Omental fat pad (tissue), 4 donors: ENCODE results near the gene NDUFA11. TPM values are rescaled to one million over a fixed set of nuclear protein-coding genes. Genes with fewer than 3 reads are reported as not detected.

Source experiments
- ATAC-seq: fragments of 150-250 bp; one replicate; pipeline ENCODE4 v1.9.1; 2016; ENCODE audit warnings: mild to moderate bottlenecking, moderate library complexity; ENCODE audit not compliant: low FRiP score
- DNase-seq: peaks from one replicate; pipeline ENCODE4 v3.0.0-alpha.2; 2019; ENCODE audit warnings: low spot score
- total RNA-seq, 4 donors: library from RNA; depleted of rRNA; stranded (reverse); fragments of >200 nt; gene quantifications; one replicate each; pipeline ENCODE4 v1.1.0, GENCODE V29; 2016
- TF ChIP-seq, protein P1 (sequence below), 3 donors: fragments of 450-650 bp; IDR thresholded peaks; one replicate each; pipeline ENCODE4 v1.5.1; 2016 to 2017; ENCODE audit warnings: antibody characterized with exemption in 3 of 3, mild to moderate bottlenecking in 3 of 3, moderate library complexity in 2 of 3

The NDUFA11 gene
- total RNA-seq, 4 donors from 2014 or later = 134 to 234 (median 190) TPM

DNA sequence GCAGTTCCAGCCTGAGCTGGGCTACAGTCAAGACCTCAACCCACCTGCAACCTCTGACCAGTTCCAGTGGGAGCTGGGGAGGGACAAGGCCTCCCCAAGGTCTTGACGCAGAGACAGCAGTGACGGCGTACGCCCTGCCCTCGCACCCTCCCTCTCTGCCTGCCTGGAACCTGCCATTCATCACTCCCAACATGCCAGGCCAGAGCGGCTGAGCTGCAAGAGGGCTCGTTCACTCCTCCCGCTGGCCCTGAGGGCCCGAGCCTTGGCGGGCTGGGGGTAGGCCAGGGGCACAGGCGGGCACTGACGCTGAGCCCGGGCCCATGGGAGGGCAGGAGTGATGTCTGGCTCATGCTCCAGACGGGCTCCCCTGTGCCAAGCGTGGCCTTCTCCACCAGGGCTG, 8.2 kb downstream of the NDUFA11 start:
- no peak for ATAC-seq
- DNase-seq = no peak
- TF ChIP-seq, protein P1, sequence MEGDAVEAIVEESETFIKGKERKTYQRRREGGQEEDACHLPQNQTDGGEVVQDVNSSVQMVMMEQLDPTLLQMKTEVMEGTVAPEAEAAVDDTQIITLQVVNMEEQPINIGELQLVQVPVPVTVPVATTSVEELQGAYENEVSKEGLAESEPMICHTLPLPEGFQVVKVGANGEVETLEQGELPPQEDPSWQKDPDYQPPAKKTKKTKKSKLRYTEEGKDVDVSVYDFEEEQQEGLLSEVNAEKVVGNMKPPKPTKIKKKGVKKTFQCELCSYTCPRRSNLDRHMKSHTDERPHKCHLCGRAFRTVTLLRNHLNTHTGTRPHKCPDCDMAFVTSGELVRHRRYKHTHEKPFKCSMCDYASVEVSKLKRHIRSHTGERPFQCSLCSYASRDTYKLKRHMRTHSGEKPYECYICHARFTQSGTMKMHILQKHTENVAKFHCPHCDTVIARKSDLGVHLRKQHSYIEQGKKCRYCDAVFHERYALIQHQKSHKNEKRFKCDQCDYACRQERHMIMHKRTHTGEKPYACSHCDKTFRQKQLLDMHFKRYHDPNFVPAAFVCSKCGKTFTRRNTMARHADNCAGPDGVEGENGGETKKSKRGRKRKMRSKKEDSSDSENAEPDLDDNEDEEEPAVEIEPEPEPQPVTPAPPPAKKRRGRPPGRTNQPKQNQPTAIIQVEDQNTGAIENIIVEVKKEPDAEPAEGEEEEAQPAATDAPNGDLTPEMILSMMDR (IDR thresholded peaks at IDR 0.05) = no peak

DNA sequence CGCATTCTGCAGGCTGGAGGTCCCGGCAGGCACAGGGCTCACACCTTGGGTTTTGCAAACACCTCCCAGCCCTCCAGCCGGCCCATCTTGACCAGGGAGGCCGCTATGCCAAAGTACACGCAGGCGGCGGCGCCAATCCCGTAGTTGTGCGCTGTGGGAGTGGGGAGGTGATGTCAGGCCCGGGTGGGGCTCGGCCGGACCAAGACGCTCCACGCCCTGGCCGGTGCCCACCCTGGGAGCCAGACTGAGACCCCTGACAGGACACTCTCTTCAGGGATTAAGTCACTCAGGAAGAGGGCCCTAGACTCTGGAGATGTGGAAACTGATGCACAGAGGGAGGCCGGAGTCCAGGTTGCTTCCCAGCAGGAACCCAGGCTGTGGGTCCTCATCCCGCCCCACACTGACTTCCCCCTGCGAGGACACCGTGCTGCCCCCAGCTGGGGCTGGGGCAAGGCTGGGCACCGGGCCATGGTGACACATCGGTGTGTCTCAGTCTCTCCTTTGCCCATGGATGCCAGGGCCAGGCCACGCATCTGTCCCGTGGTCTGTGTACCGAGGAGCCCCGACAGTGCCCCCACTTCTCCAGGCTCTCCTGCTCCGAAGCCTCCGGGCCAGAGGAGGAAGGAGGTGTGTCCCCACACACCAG, 8.8 kb downstream of the NDUFA11 start:
- no peak for ATAC-seq
- no peak for DNase-seq

DNA sequence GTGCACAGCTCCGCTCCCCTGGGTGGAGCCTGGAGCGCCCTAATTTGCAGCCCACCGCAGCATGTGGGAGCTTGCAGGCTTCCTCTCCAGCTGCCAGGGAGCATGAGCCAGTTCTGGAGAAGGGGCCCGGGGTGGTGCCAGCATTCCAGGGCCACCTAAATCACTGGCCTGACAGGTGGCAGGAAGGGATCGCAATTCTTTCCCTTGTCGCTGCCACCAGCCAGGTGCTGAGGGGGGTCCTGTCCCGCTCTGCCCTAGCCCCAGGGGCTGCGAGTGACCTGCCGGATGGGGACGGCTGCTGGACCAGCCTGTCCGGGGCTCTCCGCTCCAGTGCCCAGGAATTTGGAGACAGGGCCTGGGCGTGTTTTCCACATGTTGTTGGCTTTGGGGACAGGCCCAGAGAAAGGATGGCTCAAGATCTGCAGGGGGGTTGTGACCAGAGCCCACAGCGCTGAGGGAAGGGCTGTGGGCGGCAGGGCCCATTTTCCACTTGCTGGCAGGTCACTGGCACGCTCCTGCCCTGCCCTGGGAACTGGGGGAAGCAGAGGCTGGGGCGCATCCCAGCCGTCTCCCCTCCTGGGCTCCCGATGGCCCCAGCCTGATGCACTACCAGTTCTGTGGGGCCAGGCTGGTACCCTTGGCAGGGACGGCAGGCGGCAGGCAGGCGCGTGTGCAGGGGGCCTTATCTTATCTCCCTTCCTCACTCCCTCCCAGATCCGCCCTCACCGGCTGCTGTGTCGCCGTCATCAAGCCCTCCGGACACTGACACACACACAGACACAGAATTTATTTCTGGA, 9.5 kb downstream of the NDUFA11 start:
- ATAC-seq (no peak), DNase-seq (no peak)
- TF ChIP-seq, protein P1 (IDR thresholded peaks at IDR 0.05) = no peak

More for the DNA sequence above, 8.8 kb downstream of the NDUFA11 start:
- TF ChIP-seq, protein P1 (IDR thresholded peaks at IDR 0.05) = no peak

DNA sequence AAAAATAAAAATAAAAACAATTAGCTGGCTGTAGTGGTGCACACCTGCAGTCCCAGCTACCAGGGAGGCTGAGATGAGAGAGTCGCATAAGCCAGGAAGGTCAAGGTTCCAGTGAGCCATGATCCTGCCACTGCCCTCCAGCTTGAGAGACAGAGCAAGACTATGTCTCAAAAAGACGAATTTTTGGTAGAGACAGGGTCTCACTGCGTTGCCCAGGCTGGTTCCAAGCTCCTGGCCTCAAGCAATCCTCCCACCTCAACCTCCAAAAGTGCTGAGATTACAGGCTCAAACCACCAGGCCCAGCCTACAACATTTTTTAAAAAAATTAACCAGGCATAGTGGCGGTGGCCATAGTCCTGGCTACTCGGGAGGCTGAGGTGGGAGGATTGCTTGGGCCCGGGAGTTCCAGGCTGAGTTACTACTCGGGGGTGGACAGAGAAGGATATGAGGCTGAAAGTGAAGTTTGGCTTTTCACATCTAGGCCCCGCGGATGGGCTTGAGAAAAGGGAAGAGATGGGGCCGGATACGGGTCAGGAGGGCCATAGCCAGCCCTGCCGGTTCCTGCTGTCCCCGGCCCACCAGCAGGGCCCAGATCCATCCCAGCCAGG, 10.2 kb downstream of the NDUFA11 start:
- ATAC-seq = no peak
- no peak for DNase-seq
- TF ChIP-seq, protein P1 (IDR thresholded peaks at IDR 0.05) = no peak

DNA sequence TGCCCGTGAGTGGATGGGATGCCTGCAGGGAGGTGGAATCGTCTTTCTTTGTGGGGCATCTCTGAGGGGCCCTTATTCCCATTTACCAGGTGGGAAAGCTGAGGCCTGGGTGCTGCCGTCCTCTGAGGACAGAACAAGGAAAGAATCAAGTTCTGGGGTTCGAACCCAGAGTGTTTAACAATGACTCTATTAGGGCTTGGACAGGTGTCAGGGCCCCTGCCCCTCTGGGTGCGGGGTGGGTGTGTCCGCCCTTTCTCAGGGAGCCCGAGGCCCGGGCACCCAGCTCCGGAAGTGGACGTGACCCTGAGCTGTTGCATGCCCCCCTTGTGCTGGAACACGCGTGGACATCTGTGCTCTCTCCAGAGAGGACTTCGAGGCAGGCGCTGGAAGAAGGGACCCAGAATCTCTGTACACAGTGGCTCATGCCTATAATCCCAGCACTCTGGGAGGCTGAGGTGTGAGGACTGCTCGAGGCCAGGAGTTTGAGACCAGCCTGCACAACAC, 10.8 kb downstream of the NDUFA11 start:
- DNase-seq = no peak
- no peak for ATAC-seq
- TF ChIP-seq, protein P1 (IDR thresholded peaks at IDR 0.05) = no peak

DNA sequence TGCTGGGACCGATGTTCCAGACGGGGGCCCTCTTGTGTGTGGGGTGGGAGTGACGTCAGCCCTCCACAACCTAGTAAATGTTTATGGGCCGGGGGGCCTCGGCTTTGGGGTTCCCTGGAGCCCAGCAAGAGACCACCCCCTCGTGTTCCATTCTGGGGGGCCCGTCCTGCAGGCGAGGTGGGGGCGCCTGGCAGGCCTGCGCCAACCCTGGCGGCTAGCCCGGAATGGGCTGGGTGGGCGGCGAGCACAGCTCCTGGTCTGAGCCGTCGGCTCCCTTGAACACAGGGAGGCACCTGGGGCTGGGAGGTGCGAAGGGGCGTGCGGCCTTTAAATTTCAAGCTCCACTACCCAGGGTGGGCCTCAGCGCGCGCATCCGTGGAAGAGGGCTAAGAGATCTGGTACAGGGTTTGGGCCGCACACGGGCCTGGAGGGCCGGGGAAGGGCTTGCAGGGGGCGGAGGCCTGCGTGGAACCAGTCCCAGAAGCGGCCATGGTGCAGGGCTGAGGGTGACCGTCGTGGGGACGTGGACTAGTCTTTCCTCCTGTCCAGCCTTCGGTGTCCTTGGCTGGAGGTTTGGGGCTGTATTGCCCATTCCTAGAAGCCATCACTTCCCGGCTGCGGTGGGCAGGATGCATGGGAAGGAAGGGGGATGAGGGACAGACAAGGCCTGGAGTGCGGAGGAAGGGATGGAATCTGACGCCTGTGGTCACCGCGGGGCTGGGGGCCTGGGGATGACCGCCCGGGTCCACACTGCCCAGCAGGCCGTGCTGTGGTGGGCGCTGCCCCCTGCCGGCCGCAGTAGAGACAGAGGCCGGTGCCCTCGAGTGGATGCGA, 11.4 kb downstream of the NDUFA11 start:
- TF ChIP-seq, protein P1 (IDR thresholded peaks at IDR 0.05) = peak in 2 of 3 donors; percentile 13 to 39
- no peak for ATAC-seq
- no peak for DNase-seq
